Glutamatergic neuron (in vitro differentiated cells): Measurements from ENCODE around the gene MYOF. TPM values are rescaled to one million over a fixed set of nuclear protein-coding genes. Genes with fewer than 3 reads are reported as not detected.

Experiments
- DNase-seq: peaks from one replicate; pipeline ENCODE4 v3.0.0; 2022
- H3K27ac Mint-ChIP-seq: one replicate; pipeline ENCODE4 v1.8.0; 2020; ENCODE audit warnings: mild to moderate bottlenecking, mixed read lengths, inconsistent platforms; ENCODE audit not compliant: unreplicated experiment
- H3K27me3 Mint-ChIP-seq: one replicate; pipeline ENCODE4 v1.8.0; 2020; ENCODE audit warnings: mild to moderate bottlenecking, moderate library complexity, mixed read lengths, inconsistent platforms; ENCODE audit not compliant: unreplicated experiment
- H3K36me3 Mint-ChIP-seq: one replicate; pipeline ENCODE4 v1.8.0; 2020; ENCODE audit warnings: mild to moderate bottlenecking, mixed read lengths, inconsistent platforms; ENCODE audit not compliant: unreplicated experiment
- H3K4me1 Mint-ChIP-seq: one replicate; pipeline ENCODE4 v1.8.0; 2020; ENCODE audit warnings: mild to moderate bottlenecking, low read depth, mixed read lengths, inconsistent platforms; ENCODE audit not compliant: unreplicated experiment
- H3K4me3 Mint-ChIP-seq: one replicate; pipeline ENCODE4 v1.8.0; 2020; ENCODE audit warnings: mild to moderate bottlenecking, mixed read lengths, inconsistent platforms; ENCODE audit not compliant: unreplicated experiment
- H3K9me3 Mint-ChIP-seq: one replicate; pipeline ENCODE4 v1.8.0; 2020; ENCODE audit warnings: mild to moderate bottlenecking, moderate library complexity, mixed read lengths, inconsistent platforms; ENCODE audit not compliant: unreplicated experiment
- total RNA-seq: library from RNA; stranded (reverse); fragmentation: NEBNext Ultra II Directional; extraction: Animal tissue kit (Norgen Biotek cat#: 25700); gene quantifications from one replicate; pipeline ENCODE4 v1.2.1, GENCODE V29; 2021; ENCODE audit not compliant: unreplicated experiment
- TF ChIP-seq, protein P1 (sequence below): fragments of 200-600 bp; sonication (generic); IDR thresholded peaks from one replicate; pipeline ENCODE4 v1.5.0; 2021; ENCODE audit not compliant: partially characterized antibody, unreplicated experiment

MYOF gene
- total RNA-seq, 1 donor from 2014 or later: 0.42 TPM

DNA sequence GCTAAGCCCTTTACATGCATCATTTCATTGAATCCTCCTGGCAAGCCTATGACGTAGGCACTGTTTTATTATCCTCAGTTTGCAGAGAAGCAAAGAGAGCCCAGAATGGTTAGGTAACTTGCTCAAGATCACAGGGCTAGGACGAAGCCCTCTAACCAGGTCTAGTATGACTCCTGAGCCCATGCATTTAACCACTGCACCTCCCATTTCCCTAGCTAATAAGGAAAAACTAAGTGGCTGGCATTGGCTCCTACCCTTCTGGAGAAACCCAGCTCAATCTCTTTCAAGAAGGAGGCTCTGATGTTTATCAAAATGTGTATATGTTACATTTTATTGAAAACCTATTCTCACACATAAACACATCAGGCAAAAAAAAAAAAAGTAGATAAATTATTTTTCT, 19.8 kb downstream of the MYOF start:
- TF ChIP-seq, protein P1, sequence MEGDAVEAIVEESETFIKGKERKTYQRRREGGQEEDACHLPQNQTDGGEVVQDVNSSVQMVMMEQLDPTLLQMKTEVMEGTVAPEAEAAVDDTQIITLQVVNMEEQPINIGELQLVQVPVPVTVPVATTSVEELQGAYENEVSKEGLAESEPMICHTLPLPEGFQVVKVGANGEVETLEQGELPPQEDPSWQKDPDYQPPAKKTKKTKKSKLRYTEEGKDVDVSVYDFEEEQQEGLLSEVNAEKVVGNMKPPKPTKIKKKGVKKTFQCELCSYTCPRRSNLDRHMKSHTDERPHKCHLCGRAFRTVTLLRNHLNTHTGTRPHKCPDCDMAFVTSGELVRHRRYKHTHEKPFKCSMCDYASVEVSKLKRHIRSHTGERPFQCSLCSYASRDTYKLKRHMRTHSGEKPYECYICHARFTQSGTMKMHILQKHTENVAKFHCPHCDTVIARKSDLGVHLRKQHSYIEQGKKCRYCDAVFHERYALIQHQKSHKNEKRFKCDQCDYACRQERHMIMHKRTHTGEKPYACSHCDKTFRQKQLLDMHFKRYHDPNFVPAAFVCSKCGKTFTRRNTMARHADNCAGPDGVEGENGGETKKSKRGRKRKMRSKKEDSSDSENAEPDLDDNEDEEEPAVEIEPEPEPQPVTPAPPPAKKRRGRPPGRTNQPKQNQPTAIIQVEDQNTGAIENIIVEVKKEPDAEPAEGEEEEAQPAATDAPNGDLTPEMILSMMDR: no peak
- Mint-ChIP-seq H3K9me3 (no peaks in the 10 kb centered on the region), H3K36me3 (no peaks in the 10 kb centered on the region), H3K4me3 (no peak overlapping the region), H3K27ac (no peak overlapping the region), H3K4me1 (peaks cover 3% of the 10 kb centered on the region), H3K27me3 (peaks cover 6% of the 10 kb centered on the region)
- DNase-seq: no peak

DNA sequence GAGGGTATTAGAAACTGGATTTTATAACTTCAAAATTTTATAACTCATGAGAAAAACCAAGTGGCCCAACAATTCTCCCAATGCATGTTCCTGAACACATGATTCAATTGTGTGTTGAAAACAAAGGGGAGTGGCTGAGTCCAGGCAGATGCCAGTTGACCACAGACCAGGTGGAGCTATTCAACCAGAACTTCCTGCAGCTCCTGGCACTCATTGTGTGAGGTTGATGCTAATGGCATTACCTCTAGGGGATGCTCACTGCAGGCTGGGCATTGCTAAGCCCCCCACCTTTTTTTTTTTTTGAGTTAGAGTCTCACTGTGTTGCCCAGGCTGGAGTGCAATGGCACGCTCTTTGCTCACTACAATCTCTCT, 20.3 kb downstream of the MYOF start:
- TF ChIP-seq, protein P1: no peak
- H3K4me3 Mint-ChIP-seq: no peak overlapping the region
- H3K36me3 Mint-ChIP-seq: no peaks in the 10 kb centered on the region
- H3K27ac Mint-ChIP-seq: no peak overlapping the region
- H3K27me3 Mint-ChIP-seq: peaks cover 6% of the 10 kb centered on the region
- H3K9me3 Mint-ChIP-seq: no peaks in the 10 kb centered on the region
- peaks cover 3% of the 10 kb centered on the region for H3K4me1 Mint-ChIP-seq
- no peak for DNase-seq

DNA sequence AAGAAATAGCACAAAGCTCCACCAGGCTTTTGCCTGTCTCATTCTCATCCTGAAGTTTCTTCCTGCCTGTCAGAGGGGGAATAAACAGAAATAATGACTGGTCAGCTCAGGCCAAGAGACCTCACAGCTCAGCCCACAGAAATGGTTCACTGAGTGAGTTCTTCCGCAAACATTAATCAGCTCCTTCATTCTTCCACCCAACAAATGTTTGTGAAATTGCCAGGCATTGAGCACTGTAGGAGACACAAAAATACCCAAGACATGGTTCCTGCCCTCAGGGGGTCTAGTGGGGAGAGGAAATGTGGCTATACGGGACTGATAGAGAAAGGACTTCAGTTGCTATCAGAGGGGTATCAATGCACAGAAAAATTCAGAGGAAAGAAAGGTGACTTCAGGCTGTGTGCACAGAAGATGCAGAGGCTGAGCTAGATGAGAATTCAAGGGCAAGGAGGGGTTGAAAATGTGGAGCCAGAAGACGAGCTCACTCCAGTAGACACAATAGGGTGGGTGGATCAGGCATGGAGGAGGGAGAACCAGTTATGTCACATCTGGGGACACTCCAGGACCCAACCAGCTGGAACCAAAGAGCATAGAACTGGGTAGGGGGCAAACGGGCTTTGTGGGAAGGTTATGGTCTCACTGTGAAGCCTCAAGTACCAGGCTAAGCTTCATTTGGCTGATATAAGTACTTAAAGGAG, 20.9 kb downstream of the MYOF start:
- DNase-seq: no peak
- Mint-ChIP-seq H3K4me3 (no peak overlapping the region), H3K27me3 (peaks cover 6% of the 10 kb centered on the region), H3K4me1 (peaks cover 3% of the 10 kb centered on the region), H3K27ac (no peak overlapping the region), H3K36me3 (no peaks in the 10 kb centered on the region), H3K9me3 (no peaks in the 10 kb centered on the region)
- TF ChIP-seq, protein P1: no peak

GRCh38 chr10:93459466-93459865, 22.7 kb downstream of the MYOF start:
- H3K27me3 Mint-ChIP-seq: peaks cover 4% of the 10 kb centered on the region
- H3K36me3 Mint-ChIP-seq: no peaks in the 10 kb centered on the region
- H3K4me1 Mint-ChIP-seq: peaks cover 3% of the 10 kb centered on the region
- H3K4me3 Mint-ChIP-seq: no peak overlapping the region
- H3K27ac Mint-ChIP-seq: no peak overlapping the region
- TF ChIP-seq, protein P1: no peak
- no peaks in the 10 kb centered on the region for H3K9me3 Mint-ChIP-seq
- DNase-seq: no peak

DNA sequence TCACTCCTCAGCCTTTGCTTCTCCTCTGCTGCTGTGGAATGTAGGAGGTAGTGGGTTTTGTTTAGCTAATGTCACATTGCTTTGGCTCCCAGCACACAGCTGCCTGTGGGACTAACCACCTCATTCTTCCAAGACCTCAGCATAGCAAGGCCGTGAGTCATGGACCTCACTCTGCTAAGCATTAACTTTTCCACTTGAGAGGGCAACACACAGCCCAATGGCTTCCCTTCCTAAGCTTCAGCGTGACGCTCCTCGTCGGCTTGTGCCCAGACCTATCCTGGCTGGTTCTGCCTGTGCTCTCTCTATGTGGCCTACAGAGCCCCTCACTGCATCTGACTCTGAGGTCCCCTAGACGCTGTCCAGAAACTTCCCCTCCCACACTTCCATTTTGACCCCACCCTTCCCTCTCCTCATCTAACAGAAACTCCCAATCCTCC, 23.3 kb downstream of the MYOF start:
- Mint-ChIP-seq H3K9me3 (no peaks in the 10 kb centered on the region), H3K4me3 (no peak overlapping the region), H3K4me1 (no peaks in the 10 kb centered on the region), H3K36me3 (no peaks in the 10 kb centered on the region), H3K27ac (no peak overlapping the region), H3K27me3 (peaks cover 2% of the 10 kb centered on the region)
- TF ChIP-seq, protein P1: no peak
- no peak for DNase-seq
